B cell (primary cell): ENCODE data around the gene STPG4.

Experiments
- EZH2 ChIP-seq: IDR thresholded peaks from 2 replicates; pipeline ENCODE4 v1.6.1; 2012; ENCODE audit warnings: borderline replicate concordance, low read depth, mild to moderate bottlenecking, moderate library complexity, low read length; ENCODE audit not compliant: insufficient read depth, poor library complexity, severe bottlenecking
- TF ChIP-seq, protein P1 (sequence below): fragments of 200-600 bp; IDR thresholded peaks from one replicate; pipeline ENCODE4 v1.8.0; 2022; ENCODE audit warnings: antibody characterized with exemption, mild to moderate bottlenecking

DNA sequence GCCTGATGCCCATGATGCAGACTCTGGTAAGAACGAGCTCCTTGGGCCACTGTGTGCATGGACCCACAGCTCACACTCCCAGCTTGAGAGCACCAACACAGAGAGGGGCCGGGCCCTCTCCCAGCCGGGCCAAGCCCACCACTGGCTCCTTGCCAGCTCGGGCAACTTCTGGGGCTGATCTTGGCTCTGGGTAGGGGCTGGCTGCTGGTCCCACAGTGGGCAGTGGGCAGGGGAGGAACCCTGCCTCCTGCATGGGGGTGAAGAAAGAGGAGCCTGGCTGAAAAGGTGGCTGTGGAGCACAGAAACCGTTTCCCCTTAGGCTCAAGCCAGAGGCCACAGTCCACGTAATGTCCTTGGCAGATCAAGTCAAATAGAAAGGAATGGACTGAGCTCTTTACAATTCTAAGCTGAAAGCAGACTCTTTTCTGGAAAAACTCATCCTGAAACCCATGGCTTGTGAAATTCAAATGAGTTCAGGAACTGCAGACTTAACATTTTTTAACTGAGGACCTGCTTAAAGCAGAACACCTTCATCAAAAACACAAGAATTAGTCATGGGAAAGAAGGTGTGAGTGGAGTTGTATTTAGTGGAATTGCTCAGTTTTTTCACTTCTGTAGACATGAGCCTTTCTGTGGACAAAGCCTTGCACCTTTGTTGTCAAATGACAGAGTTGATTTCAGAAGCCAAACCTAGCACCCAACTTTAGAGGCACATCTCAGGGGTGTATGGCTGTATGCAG is 104.9 kb downstream of the STPG4 start:
- TF ChIP-seq, protein P1, sequence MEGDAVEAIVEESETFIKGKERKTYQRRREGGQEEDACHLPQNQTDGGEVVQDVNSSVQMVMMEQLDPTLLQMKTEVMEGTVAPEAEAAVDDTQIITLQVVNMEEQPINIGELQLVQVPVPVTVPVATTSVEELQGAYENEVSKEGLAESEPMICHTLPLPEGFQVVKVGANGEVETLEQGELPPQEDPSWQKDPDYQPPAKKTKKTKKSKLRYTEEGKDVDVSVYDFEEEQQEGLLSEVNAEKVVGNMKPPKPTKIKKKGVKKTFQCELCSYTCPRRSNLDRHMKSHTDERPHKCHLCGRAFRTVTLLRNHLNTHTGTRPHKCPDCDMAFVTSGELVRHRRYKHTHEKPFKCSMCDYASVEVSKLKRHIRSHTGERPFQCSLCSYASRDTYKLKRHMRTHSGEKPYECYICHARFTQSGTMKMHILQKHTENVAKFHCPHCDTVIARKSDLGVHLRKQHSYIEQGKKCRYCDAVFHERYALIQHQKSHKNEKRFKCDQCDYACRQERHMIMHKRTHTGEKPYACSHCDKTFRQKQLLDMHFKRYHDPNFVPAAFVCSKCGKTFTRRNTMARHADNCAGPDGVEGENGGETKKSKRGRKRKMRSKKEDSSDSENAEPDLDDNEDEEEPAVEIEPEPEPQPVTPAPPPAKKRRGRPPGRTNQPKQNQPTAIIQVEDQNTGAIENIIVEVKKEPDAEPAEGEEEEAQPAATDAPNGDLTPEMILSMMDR, result no peak
- no peak for TF ChIP-seq EZH2
